ENCODE measurements around the gene EFNA1. TPM values are rescaled to one million over a fixed set of nuclear protein-coding genes. Genes with fewer than 3 reads are reported as not detected.

EFNA1 gene
- total and polyA plus RNA-seq, 2 of the 13 experiments (the other 11 are each of a cell fraction or from before 2014, with no cell fraction given), result 81.8 to 874 TPM

GRCh38 chr1:155125946-155126555 lies 1.6 kb upstream of the EFNA1 start (continued):
- TF ChIP-seq ZUFSP (CRISPR knock-in tag; IDR thresholded peaks at IDR 0.05; ENCODE audit: borderline replicate concordance), result no peak
- peak; percentile 45 for TF ChIP-seq ZNF124 (CRISPR knock-in tag; IDR thresholded peaks at IDR 0.05)
- peak; percentile 60; the same call in 1 of the 2 replicates for TF ChIP-seq ZNF644 (CRISPR knock-in tag; IDR thresholded peaks at IDR 0.05; ENCODE audit: low read depth)
- TF ChIP-seq JUNB (CRISPR knock-in tag; IDR thresholded peaks at IDR 0.05; ENCODE audit: borderline replicate concordance), result no peak; the same call in 1 of the 2 replicates
- TF ChIP-seq CEBPG (CRISPR knock-in tag; IDR thresholded peaks at IDR 0.05), result peak; percentile 62
- peak; percentile 99 for TF ChIP-seq HNRNPL (IDR thresholded peaks at IDR 0.05; ENCODE audit: low read depth, low read length)
- TF ChIP-seq SP140L (CRISPR knock-in tag; IDR thresholded peaks at IDR 0.05; ENCODE audit: borderline replicate concordance), result 0 out of 2 replicates have a peak, but pooled peaks have one; percentile 85
- TF ChIP-seq ZNF20 (CRISPR knock-in tag; IDR thresholded peaks at IDR 0.05), result peak; percentile 89
- no peak for TF ChIP-seq ZSCAN12 (CRISPR knock-in tag; IDR thresholded peaks at IDR 0.05)
- no peak for TF ChIP-seq GTF2F1 (IDR thresholded peaks at IDR 0.05; ENCODE audit: low read length)
- peak; percentile 98 for TF ChIP-seq ZNF749 (CRISPR knock-in tag; IDR thresholded peaks at IDR 0.05; ENCODE audit: borderline replicate concordance)
- 0 out of 2 replicates have a peak, but pooled peaks have one; percentile 74 for TF ChIP-seq ZNF33A (CRISPR knock-in tag; IDR thresholded peaks at IDR 0.05; ENCODE audit: borderline replicate concordance)
- TF ChIP-seq MIER3 (CRISPR knock-in tag; IDR thresholded peaks at IDR 0.05; ENCODE audit: borderline replicate concordance), result peak; percentile 56
- TF ChIP-seq THYN1 (CRISPR knock-in tag; IDR thresholded peaks at IDR 0.05; ENCODE audit: borderline replicate concordance, low read depth), result 0 out of 2 replicates have a peak, but pooled peaks have one; percentile 74
- TF ChIP-seq ZNF891 (CRISPR knock-in tag; IDR thresholded peaks at IDR 0.05), result peak; percentile 62; the same call in 1 of the 2 replicates
- no peak for TF ChIP-seq ATM (IDR thresholded peaks at IDR 0.05; ENCODE audit: borderline replicate concordance)
- 0 out of 2 replicates have a peak, but pooled peaks have one; percentile 30 for TF ChIP-seq ATF1 (CRISPR knock-in tag; IDR thresholded peaks at IDR 0.05)
- peak; percentile 52; the same call in 1 of the 2 replicates for TF ChIP-seq KLF9 (CRISPR knock-in tag; IDR thresholded peaks at IDR 0.05; ENCODE audit: low read depth)
- TF ChIP-seq ZKSCAN1 (IDR thresholded peaks at IDR 0.05; ENCODE audit: low read length), result 0 out of 2 replicates have a peak, but pooled peaks have one; percentile 7
- peak; percentile 80; the same call in 1 of the 2 replicates for TF ChIP-seq ZHX1 (CRISPR knock-in tag; IDR thresholded peaks at IDR 0.05; ENCODE audit: low read depth)
- TF ChIP-seq ZSCAN30 (CRISPR knock-in tag; IDR thresholded peaks at IDR 0.05), result no peak; the same call in 1 of the 2 replicates
- TF ChIP-seq CSRNP2 (CRISPR knock-in tag; conservative IDR thresholded peaks at IDR 0.05; ENCODE audit: low read depth), result no peak
- peak; percentile 77 for TF ChIP-seq GATAD1 (CRISPR knock-in tag; IDR thresholded peaks at IDR 0.05)
- peak; percentile 98 for TF ChIP-seq ZNF747 (CRISPR knock-in tag; IDR thresholded peaks at IDR 0.05; ENCODE audit: borderline replicate concordance)

Measured in HepG2 (cell line).